Peyer's patch (tissue), 4 donors: ENCODE data around the gene ASPN.

ENCODE experiments used
- CTCF ChIP-seq, 6 experiments: fragments of 450-650 bp in 4 of 6; fragments of 200-600 bp in 2 of 6; sonication (generic) in 1 of 6; IDR thresholded peaks; one replicate each; pipeline ENCODE4 v1.5.1; 2017 to 2019; ENCODE audit warnings: antibody characterized with exemption in 6 of 6, mild to moderate bottlenecking in 3 of 6, moderate library complexity in 1 of 6
- POLR2A ChIP-seq, 2 donors: fragments of 450-650 bp; IDR thresholded peaks; one replicate each; pipeline ENCODE4 v1.5.1; 2017; ENCODE audit warnings: antibody characterized with exemption in 2 of 2, mild to moderate bottlenecking in 2 of 2, moderate library complexity in 2 of 2

GRCh38 chr9:92527832-92528521 lies 45.7 kb upstream of the ASPN start:
- TF ChIP-seq CTCF (IDR thresholded peaks at IDR 0.05), result no peak
- TF ChIP-seq POLR2A (IDR thresholded peaks at IDR 0.05), result no peak
